Cerebellar cortex (tissue), 1 donor: Measurements from ENCODE around the gene LRRC3.

Experiments used
- DNase-seq: peaks from one replicate; pipeline ENCODE4 v3.0.0-alpha.2; 2015; ENCODE audit warnings: low spot score

Gene LRRC3

DNA sequence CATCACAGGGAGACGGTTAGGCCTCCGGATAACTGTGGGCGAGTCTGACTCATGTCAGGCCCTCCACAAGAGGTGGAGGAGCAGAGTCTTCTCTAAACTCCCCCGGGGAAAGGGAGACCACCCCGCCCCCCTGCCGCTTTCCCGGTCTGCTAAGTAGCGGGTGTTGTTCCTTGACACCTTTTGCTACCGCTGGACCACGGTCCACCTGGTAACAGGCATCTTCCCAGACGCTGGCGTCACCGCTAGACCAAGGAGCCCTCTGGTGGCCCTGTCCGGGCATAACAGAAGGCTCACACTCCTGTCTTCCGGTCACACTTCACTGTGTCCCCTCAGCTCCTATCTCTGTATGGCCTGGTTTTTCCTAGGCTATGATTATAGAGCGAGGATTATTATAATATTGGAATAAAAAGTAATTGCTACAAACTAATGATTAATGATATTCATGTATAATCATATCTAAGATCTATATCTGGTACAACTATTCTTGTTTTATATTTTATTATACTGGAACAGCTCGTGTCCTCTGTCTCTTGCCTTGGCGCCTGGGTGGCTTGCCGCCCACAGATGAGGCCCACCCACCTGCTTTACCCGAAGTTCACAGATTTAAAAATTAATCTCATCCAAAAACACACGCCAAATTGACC is 24.4 kb downstream of the LRRC3 start:
- DNase-seq = peak; percentile 29

DNA sequence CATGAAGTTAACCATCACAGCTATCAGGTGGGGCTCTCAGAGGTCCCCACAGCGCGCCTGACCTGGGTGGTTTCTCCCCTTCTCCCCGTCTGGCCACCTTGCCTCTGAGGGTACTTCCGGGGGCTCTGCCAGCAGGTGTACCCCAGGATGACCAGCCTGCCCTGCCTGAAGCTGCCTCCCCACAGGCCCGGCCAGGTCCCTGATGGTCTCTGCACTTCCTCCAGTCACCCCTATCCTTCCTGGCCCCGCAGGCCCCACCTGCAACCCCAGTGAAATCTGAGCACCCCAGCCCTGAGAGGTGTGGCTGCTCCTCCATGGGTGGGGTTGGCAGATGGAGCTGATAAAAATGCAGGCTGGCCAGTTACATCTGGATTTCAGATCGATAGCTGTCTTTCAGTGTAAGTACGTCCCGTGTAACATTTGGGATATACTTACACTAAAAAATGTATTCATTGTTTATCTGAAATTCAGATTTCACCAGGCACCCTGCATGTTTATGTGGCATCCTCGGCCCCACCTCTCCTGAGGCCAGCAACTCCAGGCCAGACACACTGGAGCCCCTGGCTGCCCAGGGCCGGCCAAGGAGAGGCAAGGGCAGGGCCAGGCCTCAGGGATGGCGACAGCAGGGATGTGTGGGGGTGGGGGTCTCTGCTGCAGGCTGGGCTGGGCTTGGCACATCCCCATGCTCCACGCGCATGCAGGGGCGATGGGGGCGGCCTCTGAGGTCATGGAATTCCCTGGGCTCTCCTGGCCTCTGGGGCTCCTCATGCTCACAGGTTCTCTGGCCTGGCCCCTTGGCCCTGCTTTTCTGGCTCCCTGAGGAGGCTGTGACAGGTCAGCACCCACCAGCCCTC is 25.1 kb downstream of the LRRC3 start:
- DNase-seq = no peak

DNA sequence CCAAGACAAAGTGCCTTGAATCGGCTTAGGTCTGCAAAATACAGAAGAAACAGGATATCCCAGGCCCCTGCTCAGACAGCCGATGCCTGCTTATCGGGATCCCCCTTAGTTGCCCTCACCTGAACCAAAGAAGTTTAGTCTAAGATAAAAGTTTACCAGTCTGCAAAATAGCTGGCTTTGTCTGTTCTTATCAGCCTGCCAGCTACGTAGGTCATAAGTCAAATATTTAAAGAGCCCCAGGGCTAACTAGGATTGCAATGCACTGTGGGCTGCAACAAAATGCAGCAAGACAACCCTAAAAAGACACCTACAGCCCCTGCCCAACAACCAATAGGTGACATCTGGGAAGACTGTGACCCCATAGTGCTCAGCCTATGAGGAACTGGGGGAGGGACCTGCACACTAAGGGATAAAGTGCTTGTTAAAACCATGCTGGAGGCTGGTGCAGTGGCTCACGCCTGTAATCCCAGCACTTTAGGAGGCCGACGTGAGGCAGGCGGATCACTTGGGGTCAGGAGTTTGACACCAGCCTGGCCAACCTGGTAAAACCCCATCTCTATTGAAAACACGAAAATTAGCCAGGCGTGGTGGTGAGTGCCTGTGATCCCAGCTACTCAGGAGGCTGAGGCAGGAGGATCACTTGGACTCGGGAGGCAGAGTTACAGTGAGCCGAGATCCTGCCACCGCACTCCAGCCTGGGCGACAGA is 27.4 kb downstream of the LRRC3 start:
- DNase-seq = no peak

DNA sequence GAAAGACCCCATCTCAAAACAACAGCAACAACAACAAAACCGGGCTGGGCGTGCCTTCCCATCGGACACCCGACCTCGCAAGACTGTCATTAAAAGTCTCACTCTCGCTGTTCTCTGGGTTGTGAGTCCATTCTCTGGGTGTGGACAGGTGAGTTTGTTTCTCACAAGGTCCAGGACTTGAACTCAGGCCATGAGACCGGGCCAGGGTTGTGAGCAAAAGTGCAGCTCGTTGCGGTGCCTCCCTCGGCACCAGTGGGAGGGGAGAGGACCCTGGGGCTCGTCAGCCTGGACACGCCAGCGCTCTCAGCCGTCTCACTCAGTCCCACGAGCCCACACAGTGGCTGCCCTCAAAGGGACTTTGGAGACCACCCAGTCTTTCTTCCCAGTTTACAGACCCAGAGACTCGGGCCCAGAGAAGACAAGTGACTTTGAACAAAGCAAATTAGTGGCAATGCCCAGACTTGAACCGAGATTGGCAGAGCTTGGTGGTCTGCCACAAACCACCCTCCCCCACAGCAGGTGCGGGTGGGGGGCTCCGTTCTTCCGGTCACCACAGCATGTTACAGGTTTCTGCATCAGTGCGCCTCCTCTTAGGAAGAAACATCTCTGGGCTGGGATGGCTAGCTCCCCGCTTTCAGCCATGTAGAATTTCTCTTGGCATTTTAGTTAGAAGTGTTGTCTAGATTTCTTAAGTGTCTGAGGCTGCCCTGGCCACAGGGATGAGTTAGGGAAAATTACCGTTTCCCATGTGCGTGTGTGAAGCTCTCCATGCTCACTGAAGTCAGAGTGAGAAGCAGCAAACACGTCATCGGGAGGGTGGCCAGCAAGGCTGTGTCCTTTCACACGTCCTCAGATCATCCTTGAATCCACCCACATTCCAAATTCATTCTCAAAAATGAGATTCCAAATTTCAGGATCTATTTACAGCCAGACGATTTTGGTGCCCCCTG is 28.3 kb downstream of the LRRC3 start:
- DNase-seq = no peak

DNA sequence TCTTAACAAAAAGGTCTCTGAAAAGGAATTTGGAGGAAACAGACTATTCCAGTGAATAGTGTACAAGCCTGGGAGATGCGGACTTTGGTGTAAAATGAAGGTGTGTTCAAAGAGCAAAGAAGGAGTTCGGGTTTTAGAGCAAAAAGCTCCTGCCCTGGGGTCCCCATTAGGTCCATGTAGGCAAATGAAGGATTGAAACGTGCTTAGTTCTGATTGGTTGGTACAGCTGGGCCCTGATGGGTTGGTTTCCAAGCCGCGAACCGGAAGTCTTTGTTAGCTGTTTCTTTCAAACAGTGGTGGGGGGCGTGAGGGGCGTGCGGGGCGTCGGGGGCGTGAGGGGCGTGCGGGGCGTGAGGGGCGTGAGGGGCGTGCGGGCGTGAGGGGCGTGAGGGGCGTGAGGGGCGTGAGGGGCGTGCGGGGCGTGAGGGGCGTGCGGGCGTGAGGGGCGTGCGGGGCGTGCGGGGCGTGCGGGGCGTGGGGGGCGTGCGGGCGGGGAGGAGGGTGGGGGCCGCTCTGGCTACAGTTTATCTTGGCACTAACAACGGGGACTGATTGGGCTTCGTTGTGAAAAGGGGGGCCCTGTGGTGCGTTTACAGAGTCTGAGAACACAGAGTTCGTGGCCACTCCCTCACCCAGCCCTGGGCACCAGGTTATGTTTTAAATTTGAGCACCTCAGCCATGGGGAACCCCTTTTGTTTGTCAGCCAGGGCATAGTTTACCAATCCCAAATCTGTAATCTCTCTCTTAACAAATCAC is 29.4 kb downstream of the LRRC3 start:
- DNase-seq = no peak

DNA sequence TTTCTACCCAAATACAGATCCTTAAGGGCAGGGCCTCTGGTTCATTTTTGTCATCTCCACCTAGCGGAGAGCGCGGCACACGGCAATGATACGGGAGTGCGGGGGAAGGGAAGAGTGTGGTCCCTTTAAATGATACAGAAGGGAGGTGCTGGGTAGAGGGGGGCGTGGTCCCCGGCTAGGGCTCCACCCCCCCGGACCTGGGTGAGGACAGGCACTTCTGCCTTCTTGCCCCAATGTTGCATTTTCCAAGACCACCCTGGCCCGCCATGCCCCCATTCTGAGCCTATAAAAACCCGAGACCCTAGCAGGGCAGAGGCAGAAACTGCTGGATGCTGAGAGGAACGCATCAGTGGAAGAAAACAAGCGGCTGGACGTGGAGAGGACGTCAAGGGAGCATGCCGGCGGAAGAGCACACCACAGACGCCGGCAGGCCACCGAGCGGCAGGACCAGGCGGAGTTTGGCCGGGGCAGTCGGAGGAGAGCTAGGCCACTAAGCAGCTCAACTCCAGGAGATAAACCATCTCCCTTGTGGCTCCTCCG is 30.0 kb downstream of the LRRC3 start:
- DNase-seq = no peak

DNA sequence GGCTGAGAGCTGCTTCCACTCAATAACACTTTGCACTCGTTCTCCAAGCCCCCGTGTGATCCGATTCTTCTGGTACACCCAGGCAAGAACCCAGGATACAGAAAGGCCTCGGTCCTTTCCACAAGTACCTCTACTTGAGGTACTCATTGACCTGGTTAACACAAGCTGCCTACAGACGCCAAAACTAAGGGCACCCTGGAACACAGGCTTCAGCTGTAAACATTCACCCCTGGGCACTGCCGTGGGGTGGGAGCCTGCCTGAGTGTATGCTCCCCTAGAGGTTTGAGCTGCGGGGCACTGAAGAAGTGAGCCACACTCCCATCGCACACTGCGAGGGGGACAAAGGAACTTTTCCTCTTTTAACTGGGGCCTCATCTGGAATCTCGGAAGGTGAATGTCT is 30.5 kb downstream of the LRRC3 start:
- DNase-seq = no peak

DNA sequence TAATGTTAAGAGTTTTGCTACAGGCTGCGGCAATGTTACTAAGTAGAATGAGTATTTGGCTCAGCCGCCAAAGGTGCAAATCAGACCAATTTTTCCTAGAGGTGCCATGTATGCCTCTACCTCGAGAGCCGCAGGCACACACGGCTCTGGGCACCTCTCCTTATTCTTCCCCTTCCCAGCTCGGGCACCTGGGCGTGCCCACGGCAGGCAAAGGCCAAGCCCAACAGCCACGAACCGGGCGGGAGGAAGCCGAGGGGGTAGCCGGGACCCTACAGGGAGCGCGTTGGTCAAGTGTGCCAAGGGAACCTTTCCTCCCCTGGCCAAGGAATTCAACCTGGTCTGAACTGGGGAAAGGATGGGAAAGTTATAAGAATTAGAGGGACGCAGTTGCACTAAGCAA is 31.0 kb downstream of the LRRC3 start:
- no peak for DNase-seq

DNA sequence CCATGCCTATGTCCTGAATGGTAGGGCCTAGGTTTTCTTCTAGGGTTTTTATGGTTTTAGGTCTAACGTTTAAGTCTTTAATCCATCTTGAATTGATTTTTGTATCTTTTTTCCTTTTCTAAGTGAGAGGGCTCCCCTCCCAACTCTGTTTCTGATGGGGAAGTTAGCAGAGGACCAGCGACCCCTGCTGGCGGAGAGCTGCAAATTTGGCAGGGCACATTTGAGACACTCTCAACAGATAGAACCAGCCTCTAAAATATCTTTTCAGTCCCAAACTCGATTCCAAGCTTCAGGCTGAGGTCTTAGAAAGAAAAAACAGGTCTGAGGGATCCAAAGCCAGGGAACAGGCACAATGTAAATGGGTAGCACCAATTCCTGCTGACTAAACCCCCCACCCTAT is 32.5 kb downstream of the LRRC3 start:
- peak; percentile 21 for DNase-seq

DNA sequence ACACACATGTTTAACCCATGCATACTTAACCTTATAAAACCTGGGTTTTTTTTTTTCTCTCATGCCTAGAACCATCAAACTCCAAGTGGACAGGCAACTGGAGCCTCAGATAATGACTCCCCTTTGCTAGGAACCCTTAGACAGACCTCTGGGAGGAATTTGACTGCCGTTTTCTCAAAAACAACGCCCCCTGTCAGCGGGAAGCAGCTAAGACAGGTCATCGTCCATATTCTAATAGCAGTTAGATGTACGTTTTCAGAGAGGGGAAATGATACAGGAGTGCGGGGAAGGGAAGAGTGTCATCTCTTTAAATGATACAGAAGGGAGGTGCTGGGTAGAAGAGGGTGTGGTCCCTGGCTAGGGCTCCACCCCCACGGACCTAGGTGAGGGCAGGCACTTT is 34.7 kb downstream of the LRRC3 start:
- DNase-seq = no peak

DNA sequence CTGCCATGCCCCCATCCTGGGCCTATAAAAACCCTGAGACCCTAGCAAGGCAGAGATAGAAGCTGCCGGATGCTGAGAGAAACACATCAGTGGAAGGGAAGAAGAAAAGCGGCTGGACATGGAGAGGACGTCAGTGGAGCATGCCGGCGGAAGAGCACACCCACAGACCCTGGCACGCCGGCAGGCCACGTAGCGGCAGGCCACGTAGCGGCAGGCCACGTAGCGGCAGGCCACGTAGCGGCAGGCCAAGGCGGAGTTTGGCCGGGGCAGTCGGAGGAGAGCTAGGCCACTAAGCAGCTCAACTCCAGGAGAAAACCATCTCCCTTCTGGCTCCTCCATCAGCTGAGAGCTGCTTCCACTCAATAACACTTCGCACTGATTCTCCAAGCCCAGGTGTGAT is 35.1 kb downstream of the LRRC3 start:
- no peak for DNase-seq

DNA sequence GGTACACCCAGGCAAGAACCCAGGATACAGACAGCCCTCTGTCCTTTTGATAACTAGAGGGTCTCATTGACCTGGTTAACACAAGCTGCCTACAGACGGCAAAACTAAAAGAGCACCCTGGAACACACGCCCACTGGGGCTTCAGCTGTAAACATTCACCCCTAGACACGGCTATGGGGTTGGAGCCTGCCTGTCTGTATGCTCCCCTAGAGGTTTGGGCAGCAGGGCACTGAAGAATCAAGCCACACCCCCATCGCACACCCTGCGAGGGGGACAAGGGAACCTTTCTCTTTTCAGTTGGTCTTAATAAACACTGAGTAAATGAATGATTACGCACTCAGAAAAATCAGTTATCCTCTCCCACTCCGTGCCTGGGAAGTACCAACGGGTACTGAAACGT is 35.5 kb downstream of the LRRC3 start:
- no peak for DNase-seq

DNA sequence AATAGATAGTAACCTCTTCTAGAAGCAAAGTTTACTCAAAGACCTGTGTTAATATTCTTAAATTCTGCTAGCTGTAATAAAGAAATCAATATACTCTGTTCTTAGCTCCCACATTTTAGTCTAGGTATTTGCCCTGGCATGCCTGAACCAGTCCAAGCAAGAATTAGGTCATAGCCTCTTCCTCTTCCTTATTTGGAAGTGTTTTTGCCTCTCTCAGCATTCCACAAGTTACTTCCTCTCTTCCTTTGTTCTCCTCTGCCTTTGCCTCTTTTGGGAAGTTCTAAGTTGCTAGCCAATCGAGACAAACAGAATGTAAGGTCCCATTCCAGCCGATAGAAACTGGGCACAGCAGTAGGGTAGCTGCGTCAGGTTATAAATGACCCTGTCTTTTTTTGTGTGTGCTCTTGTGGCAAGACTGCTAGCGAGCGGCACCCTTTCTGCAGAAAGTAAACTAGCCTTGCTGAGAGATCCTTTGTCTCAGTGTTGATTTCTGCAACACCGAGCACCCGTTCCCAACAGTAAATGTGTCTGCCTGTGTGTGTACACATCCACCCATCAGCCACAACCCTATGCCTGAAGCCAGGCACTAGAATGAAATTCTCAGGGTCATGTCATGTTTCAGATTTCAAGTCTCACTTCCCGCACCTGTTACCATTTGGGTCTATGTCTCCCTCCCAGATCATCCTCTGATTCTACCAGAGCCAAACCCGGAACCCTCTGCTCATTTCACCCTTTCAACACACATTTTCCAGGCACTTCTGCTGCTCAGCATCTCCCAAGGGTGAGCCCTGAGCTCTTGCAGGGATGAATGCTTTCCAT is 37.5 kb downstream of the LRRC3 start:
- DNase-seq = no peak

DNA sequence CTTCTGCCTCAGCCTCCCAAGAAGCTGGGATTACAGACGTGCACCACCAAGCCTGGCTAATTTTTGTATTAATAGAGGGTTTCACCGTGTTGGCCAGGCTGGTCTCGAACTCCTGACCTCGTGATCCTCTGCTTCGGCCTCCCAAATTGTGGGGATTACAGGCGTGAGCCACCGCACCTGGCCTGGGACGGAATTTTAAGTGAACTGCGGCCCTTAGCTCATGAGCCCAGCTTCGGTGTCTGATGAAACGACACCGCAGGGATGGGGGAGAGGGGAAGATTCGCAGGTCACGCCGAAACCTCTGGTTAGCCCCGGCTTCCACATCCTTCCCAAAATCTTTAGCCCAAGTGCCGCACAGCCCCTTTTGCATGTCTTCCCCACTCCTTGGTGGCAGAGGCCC is 39.1 kb downstream of the LRRC3 start:
- DNase-seq = no peak

DNA sequence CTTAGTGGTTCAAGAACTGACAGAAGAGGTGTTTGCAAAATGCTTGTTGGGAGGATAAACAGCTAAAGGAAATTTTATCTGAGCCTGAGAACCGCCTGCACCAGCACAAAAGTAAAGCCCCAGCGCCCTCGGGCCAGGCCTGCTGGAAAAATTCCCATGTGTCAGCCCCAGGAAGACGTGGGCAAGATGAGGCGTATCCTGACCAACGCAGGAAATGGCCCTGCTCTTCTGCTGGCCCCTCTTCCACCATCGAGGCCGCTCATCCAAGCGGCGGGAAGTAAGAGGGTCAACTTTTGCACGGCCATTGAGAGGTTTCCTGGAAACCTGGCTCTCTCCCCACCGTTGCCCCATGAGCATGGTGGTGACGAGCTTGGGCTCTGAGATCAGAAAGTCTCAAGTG is 39.6 kb downstream of the LRRC3 start:
- DNase-seq = no peak

DNA sequence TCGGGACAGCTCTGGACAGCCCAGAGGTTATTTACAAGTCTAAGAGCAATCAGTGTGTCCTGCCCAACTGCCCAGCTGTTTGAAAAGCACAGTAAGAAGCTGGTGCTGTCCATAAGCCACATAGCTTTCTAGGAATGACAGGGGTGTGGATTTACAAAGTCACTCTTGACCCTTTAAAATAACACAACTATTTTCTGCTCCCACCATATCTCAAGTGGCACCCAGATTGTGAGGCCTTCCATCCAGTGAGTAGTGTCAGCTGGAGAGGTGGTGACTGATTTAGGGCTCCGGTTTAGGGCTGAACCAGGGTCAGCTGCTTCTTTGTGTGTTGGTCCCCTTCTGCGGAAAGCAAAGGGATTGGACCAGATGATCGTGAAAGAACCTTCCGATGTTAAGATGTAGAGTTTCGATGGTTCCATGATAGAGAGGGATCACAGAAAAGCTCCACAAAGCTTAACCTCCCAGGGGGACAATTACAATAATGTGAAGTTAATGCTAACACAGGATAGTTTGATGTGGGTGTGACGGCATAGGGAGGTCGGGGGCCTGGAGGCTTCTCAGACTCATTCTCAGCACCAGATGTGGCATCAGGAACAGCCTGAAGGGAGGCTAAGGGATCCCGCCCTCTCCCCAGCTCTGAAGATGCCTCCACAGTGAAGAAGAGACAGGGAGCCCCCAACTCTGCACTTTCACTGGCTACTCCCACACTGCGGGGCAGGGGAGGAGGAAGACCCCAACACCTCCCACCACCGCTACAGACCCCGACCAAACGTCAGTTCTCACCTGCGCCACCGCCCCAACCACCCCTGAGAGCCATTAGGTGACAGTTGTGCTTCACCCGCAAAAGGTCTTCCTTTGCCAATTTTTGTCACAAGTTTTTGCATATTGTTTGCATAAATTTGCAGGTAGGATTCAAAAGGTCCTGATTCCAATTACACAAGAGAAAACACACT is 40.6 kb downstream of the LRRC3 start:
- DNase-seq = no peak

DNA sequence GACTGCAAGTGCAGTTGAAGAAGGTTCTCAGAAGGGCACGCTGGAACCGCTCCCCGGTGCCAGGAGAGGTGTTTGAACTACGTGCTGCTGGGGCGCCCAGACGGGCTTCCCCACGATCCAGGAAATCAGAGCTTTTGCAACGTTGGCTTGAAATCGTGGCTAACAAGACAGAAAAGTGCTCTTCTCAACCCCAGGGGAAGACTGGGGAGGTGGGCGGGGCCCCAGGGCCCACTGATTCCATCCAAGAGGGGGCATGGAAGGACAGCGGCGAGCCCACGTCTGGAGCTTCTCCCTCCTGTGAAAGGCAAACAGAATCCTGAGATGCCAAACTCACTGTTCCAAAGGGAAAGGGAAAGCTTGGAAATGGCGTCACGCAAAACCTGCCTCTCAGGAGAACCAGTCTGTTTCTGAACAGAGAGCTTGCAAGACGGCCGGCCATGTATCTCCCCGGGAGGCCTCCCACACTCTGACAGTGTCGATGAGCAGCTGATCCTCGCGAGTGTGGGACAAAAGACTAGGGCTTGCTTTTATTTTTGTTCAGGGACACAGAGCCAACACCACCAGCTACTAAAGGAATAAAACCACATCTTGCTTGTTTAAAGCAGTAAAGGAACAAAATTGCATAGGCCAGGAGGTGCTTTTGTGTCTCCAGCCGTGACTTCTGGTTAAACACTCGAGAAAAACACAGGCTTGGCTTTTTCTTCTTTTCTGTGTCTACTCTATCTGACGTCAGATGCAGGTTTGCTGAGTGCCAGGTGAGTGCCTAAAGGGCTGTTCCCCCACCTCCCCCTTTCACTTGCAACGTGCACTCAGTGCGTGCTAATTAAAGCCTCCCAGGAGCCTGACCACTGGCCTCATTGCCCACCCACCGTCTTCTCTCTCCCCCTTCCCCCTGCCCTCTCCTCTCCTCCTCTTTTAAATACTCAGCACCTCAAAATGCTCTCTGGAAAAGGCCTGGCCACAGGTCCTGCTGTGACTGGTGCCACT is 41.5 kb downstream of the LRRC3 start:
- no peak for DNase-seq

DNA sequence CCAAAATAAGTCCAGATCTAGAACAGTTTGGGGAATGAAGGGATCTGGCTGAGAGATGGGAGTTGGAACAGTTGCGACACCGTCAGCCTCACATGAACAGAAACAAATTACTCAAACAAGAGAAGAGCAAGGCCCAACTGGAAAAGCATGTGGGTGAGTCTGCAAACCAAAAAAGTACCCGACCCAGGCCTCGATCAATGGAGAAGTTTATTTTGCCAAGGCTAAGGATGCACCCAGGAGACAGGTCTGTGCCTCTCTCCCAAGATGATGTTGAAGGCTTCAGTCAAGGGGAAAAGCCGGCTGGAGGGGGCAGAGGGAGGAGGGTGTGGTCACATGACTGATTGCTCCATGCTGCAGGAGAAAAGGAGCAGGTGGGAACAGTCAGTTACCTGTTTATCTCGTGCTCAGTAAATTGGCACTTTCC is 42.4 kb downstream of the LRRC3 start:
- DNase-seq = no peak
